ENCODE measurements around the gene CRISPLD2.

The CRISPLD2 gene

DNA sequence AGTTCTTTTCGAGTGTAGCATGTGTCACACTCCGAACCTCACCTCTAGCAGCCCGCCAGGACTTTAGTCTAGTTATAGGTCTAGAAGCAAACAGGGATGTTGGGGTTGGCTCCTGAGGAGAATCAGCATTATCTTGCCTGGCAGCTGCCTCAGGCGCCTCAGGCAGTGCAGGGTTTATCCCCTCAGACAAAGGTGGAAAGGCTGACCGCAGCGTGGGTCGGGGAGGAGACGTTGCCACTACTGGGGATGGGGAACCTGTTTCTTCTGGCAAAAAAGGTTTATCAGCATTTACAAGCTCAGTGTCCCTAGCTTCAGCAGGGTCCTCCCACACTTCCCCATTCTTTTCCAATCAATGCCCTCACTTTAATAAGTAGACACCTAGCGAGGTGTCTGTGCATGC, 40.6 kb downstream of the CRISPLD2 start:
- H2BK12ac ChIP-seq (ENCODE audit: low read length), result no peak overlapping the region
- H3K9ac ChIP-seq (ENCODE audit: low read depth, low read length, poor library complexity), result no peak overlapping the region
- H3K4me1 ChIP-seq (ENCODE audit: control insufficient read depth in 2 of 2, insufficient read depth in 1 of 2, low read depth in 1 of 2, low read length in 2 of 2), result peaks cover 0 to 6% of the 10 kb centered on the region in 2 donors
- H3K14ac ChIP-seq (ENCODE audit: low read length), result no peak overlapping the region
- no peak overlapping the region for H3K27ac ChIP-seq (replicated peaks; ENCODE audit: low read length)
- no peak overlapping the region for H4K91ac ChIP-seq (ENCODE audit: low read depth, low read length, poor library complexity)
- no peaks in the 10 kb centered on the region for H3K36me3 ChIP-seq (replicated peaks in 1 of 2; ENCODE audit: control insufficient read depth in 2 of 2, insufficient read depth in 2 of 2, low read length in 2 of 2)
- H2BK120ac ChIP-seq (ENCODE audit: low read depth, low read length), result no peak overlapping the region
- H3K79me1 ChIP-seq (ENCODE audit: low read depth, low read length), result no peaks in the 10 kb centered on the region
- no CpG with 5 or more reads among the region's 9 CpGs for WGBS, 2 donors (ENCODE audit: extremely low coverage in 2 of 2, insufficient read length in 2 of 2, insufficient replicate concordance in 1 of 2)
- H3K4me2 ChIP-seq (ENCODE audit: insufficient read depth, low read length, poor library complexity, severe bottlenecking), result no peak overlapping the region
- H2BK5ac ChIP-seq (ENCODE audit: low read length), result no peak overlapping the region
- H3K4me3 ChIP-seq (ENCODE audit: low read length in 2 of 2), result no peak overlapping the region
- H2BK15ac ChIP-seq (ENCODE audit: low read length), result no peak overlapping the region
- peaks cover 3 to 12% of the 10 kb centered on the region in 2 donors for H3K9me3 ChIP-seq (replicated peaks in 1 of 2; ENCODE audit: control insufficient read depth in 2 of 2, insufficient read depth in 1 of 2, low read depth in 1 of 2, low read length in 2 of 2)
- H4K8ac ChIP-seq (ENCODE audit: low read depth, low read length), result no peak overlapping the region
- no peak overlapping the region for H3K23ac ChIP-seq (ENCODE audit: low read depth, low read length, poor library complexity)
- no peak overlapping the region for H3K4ac ChIP-seq (ENCODE audit: low read length)
- no peak overlapping the region for H3K18ac ChIP-seq (ENCODE audit: low read length)
- H2AFZ ChIP-seq (ENCODE audit: low read length), result no peak overlapping the region
- H2AK5ac ChIP-seq (ENCODE audit: low read depth, low read length), result no peak overlapping the region
- DNase-seq (ENCODE audit: low spot score), result no peak
- peaks cover 0 to 11% (median 0%) of the 10 kb centered on the region in 3 experiments for H3K27me3 ChIP-seq (ENCODE audit: control insufficient read depth in 3 of 3, insufficient read depth in 3 of 3, low read depth in 1 of 3, low read length in 3 of 3)

DNA sequence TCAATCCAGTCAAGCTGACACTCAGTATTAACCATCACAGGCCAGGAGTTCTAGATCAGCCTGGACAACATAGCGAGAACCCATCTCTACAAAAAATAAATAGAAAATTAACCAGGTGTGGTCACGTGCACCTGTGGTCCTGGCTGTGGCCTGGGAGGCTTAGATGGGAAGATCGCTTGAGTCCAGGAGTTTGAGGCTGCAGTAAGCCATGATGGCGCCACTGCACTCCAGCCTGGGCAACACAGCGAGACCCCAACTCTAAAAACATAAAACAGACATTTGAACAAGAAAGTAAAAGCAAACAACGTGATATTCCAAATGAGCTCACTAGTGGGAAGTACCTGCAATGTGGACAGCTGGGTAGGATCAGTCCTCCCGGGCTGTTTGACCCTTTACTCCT, 41.9 kb downstream of the CRISPLD2 start:
- no peak overlapping the region for H4K8ac ChIP-seq (ENCODE audit: low read depth, low read length)
- no CpG with 5 or more reads among the region's 7 CpGs for WGBS, 2 donors (ENCODE audit: extremely low coverage in 2 of 2, insufficient read length in 2 of 2, insufficient replicate concordance in 1 of 2)

DNA sequence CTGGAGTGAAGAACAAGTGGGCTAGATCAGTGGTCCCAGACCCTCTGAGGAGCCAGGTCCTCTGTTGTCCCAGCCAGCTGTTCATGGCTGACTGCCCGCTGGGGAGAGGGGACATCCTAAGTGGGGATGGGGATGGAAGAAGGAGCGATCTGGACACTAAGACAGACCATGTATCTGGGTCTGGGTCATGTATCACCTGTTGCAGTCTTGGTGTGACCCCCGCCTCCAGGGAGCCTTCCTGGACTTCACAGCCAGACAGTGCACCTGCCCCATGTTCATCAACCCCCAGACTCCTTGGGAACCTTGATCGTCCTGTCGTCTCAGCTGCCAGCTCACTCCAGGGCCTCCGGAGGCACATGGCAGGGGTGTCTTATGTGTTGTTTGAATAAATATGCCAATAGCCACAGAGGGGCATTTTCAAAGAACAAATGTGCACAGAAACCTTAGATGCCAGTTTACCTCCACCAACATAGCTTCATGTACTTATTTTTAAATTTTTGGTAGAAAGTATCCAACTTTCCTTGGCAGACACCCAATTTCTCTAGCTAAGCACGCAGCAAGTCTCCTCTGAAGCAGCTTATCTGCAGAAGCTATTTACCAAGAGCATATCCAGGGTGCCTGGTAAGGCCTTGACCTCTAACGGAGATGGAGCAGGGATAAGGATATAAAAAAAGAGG, 43.2 kb downstream of the CRISPLD2 start:
- H3K27me3 ChIP-seq (ENCODE audit: control insufficient read depth in 3 of 3, insufficient read depth in 3 of 3, low read depth in 1 of 3, low read length in 3 of 3), result peaks cover 0 to 34% (median 0%) of the 10 kb centered on the region in 3 experiments
- H3K27ac ChIP-seq (replicated peaks; ENCODE audit: low read length), result no peak overlapping the region
- no peak overlapping the region for H4K91ac ChIP-seq (ENCODE audit: low read depth, low read length, poor library complexity)
- WGBS, 2 donors (ENCODE audit: extremely low coverage in 2 of 2, insufficient read length in 2 of 2, insufficient replicate concordance in 1 of 2), result no CpG with 5 or more reads among the region's 8 CpGs
- no peak overlapping the region for H3K9ac ChIP-seq (ENCODE audit: low read depth, low read length, poor library complexity)
- H3K79me1 ChIP-seq (ENCODE audit: low read depth, low read length), result no peaks in the 10 kb centered on the region
- H3K9me3 ChIP-seq (replicated peaks in 1 of 2; ENCODE audit: control insufficient read depth in 2 of 2, insufficient read depth in 1 of 2, low read depth in 1 of 2, low read length in 2 of 2), result peaks cover 3 to 12% of the 10 kb centered on the region in 2 donors
- no peak overlapping the region for H2AK5ac ChIP-seq (ENCODE audit: low read depth, low read length)
- peaks cover 0 to 9% of the 10 kb centered on the region in 2 donors for H3K4me1 ChIP-seq (ENCODE audit: control insufficient read depth in 2 of 2, insufficient read depth in 1 of 2, low read depth in 1 of 2, low read length in 2 of 2)
- no peak overlapping the region for H2BK12ac ChIP-seq (ENCODE audit: low read length)
- no peak overlapping the region for H3K23ac ChIP-seq (ENCODE audit: low read depth, low read length, poor library complexity)
- H2AFZ ChIP-seq (ENCODE audit: low read length), result no peak overlapping the region
- H3K4me2 ChIP-seq (ENCODE audit: insufficient read depth, low read length, poor library complexity, severe bottlenecking), result no peak overlapping the region
- H3K4ac ChIP-seq (ENCODE audit: low read length), result no peak overlapping the region
- no peak for DNase-seq (ENCODE audit: low spot score)
- no peak overlapping the region for H4K8ac ChIP-seq (ENCODE audit: low read depth, low read length)
- H2BK120ac ChIP-seq (ENCODE audit: low read depth, low read length), result no peak overlapping the region
- H3K14ac ChIP-seq (ENCODE audit: low read length), result no peak overlapping the region
- H3K4me3 ChIP-seq (ENCODE audit: low read length in 2 of 2), result no peak overlapping the region
- no peak overlapping the region for H2BK15ac ChIP-seq (ENCODE audit: low read length)
- H3K18ac ChIP-seq (ENCODE audit: low read length), result no peak overlapping the region
- H2BK5ac ChIP-seq (ENCODE audit: low read length), result no peak overlapping the region
- no peaks in the 10 kb centered on the region for H3K36me3 ChIP-seq (replicated peaks in 1 of 2; ENCODE audit: control insufficient read depth in 2 of 2, insufficient read depth in 2 of 2, low read length in 2 of 2)

More for the DNA sequence above, 41.9 kb downstream of the CRISPLD2 start:
- Histone ChIP-seq H3K4ac (ENCODE audit: low read length) (no peak overlapping the region), H3K4me3 (ENCODE audit: low read length in 2 of 2) (no peak overlapping the region), H3K27ac (replicated peaks; ENCODE audit: low read length) (no peak overlapping the region), H3K23ac (ENCODE audit: low read depth, low read length, poor library complexity) (no peak overlapping the region), H3K14ac (ENCODE audit: low read length) (no peak overlapping the region), H3K9ac (ENCODE audit: low read depth, low read length, poor library complexity) (no peak overlapping the region), H3K18ac (ENCODE audit: low read length) (no peak overlapping the region), H3K4me2 (ENCODE audit: insufficient read depth, low read length, poor library complexity, severe bottlenecking) (no peak overlapping the region), H3K36me3 (replicated peaks in 1 of 2; ENCODE audit: control insufficient read depth in 2 of 2, insufficient read depth in 2 of 2, low read length in 2 of 2) (no peaks in the 10 kb centered on the region), H2BK5ac (ENCODE audit: low read length) (no peak overlapping the region), H2AFZ (ENCODE audit: low read length) (no peak overlapping the region), H2BK12ac (ENCODE audit: low read length) (no peak overlapping the region), H3K4me1 (ENCODE audit: control insufficient read depth in 2 of 2, insufficient read depth in 1 of 2, low read depth in 1 of 2, low read length in 2 of 2) (peaks cover 0 to 6% of the 10 kb centered on the region in 2 donors), H2AK5ac (ENCODE audit: low read depth, low read length) (no peak overlapping the region), H2BK15ac (ENCODE audit: low read length) (no peak overlapping the region), H3K79me1 (ENCODE audit: low read depth, low read length) (no peaks in the 10 kb centered on the region), H4K91ac (ENCODE audit: low read depth, low read length, poor library complexity) (no peak overlapping the region), H2BK120ac (ENCODE audit: low read depth, low read length) (no peak overlapping the region), H3K9me3 (replicated peaks in 1 of 2; ENCODE audit: control insufficient read depth in 2 of 2, insufficient read depth in 1 of 2, low read depth in 1 of 2, low read length in 2 of 2) (peaks cover 3 to 12% of the 10 kb centered on the region in 2 donors), H3K27me3 (ENCODE audit: control insufficient read depth in 3 of 3, insufficient read depth in 3 of 3, low read depth in 1 of 3, low read length in 3 of 3) (peaks cover 0 to 22% (median 0%) of the 10 kb centered on the region in 3 experiments)
- no peak for DNase-seq (ENCODE audit: low spot score)

DNA sequence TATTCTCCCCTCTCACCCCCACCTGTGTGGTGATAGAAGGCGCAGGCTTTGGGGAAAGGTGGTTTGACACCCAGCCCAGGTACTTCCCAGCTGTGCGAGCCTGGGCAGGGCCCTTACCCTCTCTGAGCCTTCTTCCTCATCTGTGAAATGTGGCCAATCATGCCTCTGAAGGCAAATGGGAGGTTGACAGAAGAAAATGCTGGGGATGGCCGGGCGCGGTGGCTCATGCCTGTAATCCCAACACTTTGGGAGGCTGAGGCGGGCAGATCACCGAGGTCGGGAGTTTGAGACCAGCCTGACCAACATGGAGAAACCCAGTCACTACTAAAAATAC, 43.7 kb downstream of the CRISPLD2 start:
- H3K4me1 ChIP-seq (ENCODE audit: control insufficient read depth in 2 of 2, insufficient read depth in 1 of 2, low read depth in 1 of 2, low read length in 2 of 2), result peaks cover 0 to 11% of the 10 kb centered on the region in 2 donors
- H3K4me3 ChIP-seq (ENCODE audit: low read length in 2 of 2), result no peak overlapping the region
- H3K27me3 ChIP-seq (ENCODE audit: control insufficient read depth in 3 of 3, insufficient read depth in 3 of 3, low read depth in 1 of 3, low read length in 3 of 3), result peaks cover 0 to 39% (median 0%) of the 10 kb centered on the region in 3 experiments
- no peak overlapping the region for H3K27ac ChIP-seq (replicated peaks; ENCODE audit: low read length)
- no peaks in the 10 kb centered on the region for H3K79me1 ChIP-seq (ENCODE audit: low read depth, low read length)
- peaks cover 3 to 12% of the 10 kb centered on the region in 2 donors for H3K9me3 ChIP-seq (replicated peaks in 1 of 2; ENCODE audit: control insufficient read depth in 2 of 2, insufficient read depth in 1 of 2, low read depth in 1 of 2, low read length in 2 of 2)
- no peak for DNase-seq (ENCODE audit: low spot score)
- no peak overlapping the region for H3K4ac ChIP-seq (ENCODE audit: low read length)
- WGBS, 2 donors (ENCODE audit: extremely low coverage in 2 of 2, insufficient read length in 2 of 2, insufficient replicate concordance in 1 of 2), result no CpG with 5 or more reads among the region's 8 CpGs
- no peak overlapping the region for H2AFZ ChIP-seq (ENCODE audit: low read length)
- H4K8ac ChIP-seq (ENCODE audit: low read depth, low read length), result no peak overlapping the region
- no peak overlapping the region for H3K4me2 ChIP-seq (ENCODE audit: insufficient read depth, low read length, poor library complexity, severe bottlenecking)
- no peak overlapping the region for H3K9ac ChIP-seq (ENCODE audit: low read depth, low read length, poor library complexity)
- no peak overlapping the region for H2BK12ac ChIP-seq (ENCODE audit: low read length)
- H2BK5ac ChIP-seq (ENCODE audit: low read length), result no peak overlapping the region
- no peak overlapping the region for H3K23ac ChIP-seq (ENCODE audit: low read depth, low read length, poor library complexity)
- no peak overlapping the region for H2BK15ac ChIP-seq (ENCODE audit: low read length)
- H3K18ac ChIP-seq (ENCODE audit: low read length), result no peak overlapping the region
- no peak overlapping the region for H2BK120ac ChIP-seq (ENCODE audit: low read depth, low read length)
- no peak overlapping the region for H3K14ac ChIP-seq (ENCODE audit: low read length)
- H4K91ac ChIP-seq (ENCODE audit: low read depth, low read length, poor library complexity), result no peak overlapping the region
- no peaks in the 10 kb centered on the region for H3K36me3 ChIP-seq (replicated peaks in 1 of 2; ENCODE audit: control insufficient read depth in 2 of 2, insufficient read depth in 2 of 2, low read length in 2 of 2)
- H2AK5ac ChIP-seq (ENCODE audit: low read depth, low read length), result no peak overlapping the region
